Measurements from ENCODE around the gene SRGAP1. TPM values are rescaled to one million over a fixed set of nuclear protein-coding genes. Genes with fewer than 3 reads are reported as not detected.

SRGAP1 gene
- total and polyA plus RNA-seq, 2 of the 4 experiments (the other 2 are of a cell fraction), result 10.0 to 10.2 TPM

DNA sequence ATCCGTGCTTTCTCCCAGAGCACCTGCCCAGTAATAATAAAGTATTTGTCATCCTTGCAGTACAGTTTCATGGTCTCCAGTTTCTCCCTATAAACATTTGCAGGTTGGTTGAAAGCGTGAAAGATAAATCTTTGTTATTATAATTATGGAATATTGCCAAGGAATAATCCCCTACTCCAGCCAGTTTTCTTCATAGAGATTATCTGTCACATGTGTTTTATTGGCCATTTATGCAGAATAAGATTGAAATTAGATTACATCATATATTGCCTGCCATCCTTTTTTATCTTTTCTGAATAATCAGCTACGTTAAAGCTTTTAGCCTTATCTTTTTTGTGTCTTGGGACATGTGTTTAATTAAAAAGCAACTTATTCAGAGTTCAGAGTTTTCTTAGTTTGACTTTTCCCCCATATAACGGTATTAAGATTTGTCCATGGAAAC lies 209.6 kb downstream of the SRGAP1 start:
- in situ Hi-C loops (cut with MboI; ENCODE audit: low sequenced_read_pairs), result no loop called here
- no peak overlapping the region for H3K4ac ChIP-seq (ENCODE audit: low read depth, low read length)

More for the DNA sequence above, 209.6 kb downstream of the SRGAP1 start:
- Histone ChIP-seq H3K36me3 (ENCODE audit: control insufficient read depth, insufficient read depth, low read length) (peaks cover 18% of the 10 kb centered on the region), H4K20me1 (ENCODE audit: insufficient read depth, low read length) (no peaks in the 10 kb centered on the region), H3K23ac (ENCODE audit: low read depth, low read length) (no peak overlapping the region), H3K4me1 (ENCODE audit: control insufficient read depth, insufficient read depth, low read length) (no peaks in the 10 kb centered on the region; the same call in 1 of the 2 replicates), H2BK20ac (ENCODE audit: low read depth, low read length) (no peak overlapping the region), H3K9me3 (ENCODE audit: control insufficient read depth, insufficient read depth, low read length) (no peaks in the 10 kb centered on the region; the same call in 1 of the 2 replicates), H2BK15ac (ENCODE audit: low read depth, low read length) (no peak overlapping the region), H3K4me3 (ENCODE audit: insufficient read depth, low read depth, low read length) (no peak overlapping the region), H2BK5ac (ENCODE audit: low read depth, low read length, poor library complexity, severe bottlenecking) (no peak overlapping the region), H4K91ac (ENCODE audit: insufficient read depth, low read depth, low read length) (no peak overlapping the region), H3K56ac (ENCODE audit: extremely low read depth, insufficient read depth, low read length) (no peak overlapping the region), H4K5ac (ENCODE audit: low read depth, low read length) (no peak overlapping the region), H3K18ac (ENCODE audit: low read depth, low read length) (no peak overlapping the region), H3K27ac (ENCODE audit: insufficient read depth, low read length) (no peak overlapping the region), H3K14ac (replicated peaks; ENCODE audit: low read depth, low read length) (no peak overlapping the region), H3K4me2 (ENCODE audit: low read depth, low read length) (no peak overlapping the region), H2AK9ac (replicated peaks; ENCODE audit: low read depth, low read length, poor library complexity) (no peak overlapping the region), H3K9me1 (ENCODE audit: insufficient read depth, low read length) (peaks cover 3% of the 10 kb centered on the region; the same call in 1 of the 2 replicates), H3K79me1 (ENCODE audit: low read depth in 1 of 2, low read length in 2 of 2) (peaks cover 26 to 48% of the 10 kb centered on the region in 2 experiments), H2BK120ac (ENCODE audit: low read depth, low read length) (no peak overlapping the region), H2AK5ac (ENCODE audit: low read depth, low read length) (no peak overlapping the region), H3K27me3 (ENCODE audit: control insufficient read depth, insufficient read depth, low read length) (no peaks in the 10 kb centered on the region), H3K9ac (ENCODE audit: low read depth, low read length) (no peak overlapping the region), H4K8ac (ENCODE audit: low read depth in 2 of 2, low read length in 2 of 2) (no peak overlapping the region), H2AFZ (replicated peaks; ENCODE audit: low read length, poor library complexity) (no peak overlapping the region)
- TF ChIP-seq RAD21 (IDR thresholded peaks at IDR 0.05; ENCODE audit: low read length) (no peak), FOS (IDR thresholded peaks at IDR 0.05; ENCODE audit: low read depth, low read length) (no peak), SMC3 (IDR thresholded peaks at IDR 0.05; ENCODE audit: low read depth, low read length) (no peak), POLR2A (IDR thresholded peaks at IDR 0.05; ENCODE audit: low read depth, low read length) (no peak), MXI1 (IDR thresholded peaks at IDR 0.05; ENCODE audit: borderline replicate concordance, low read depth, low read length) (no peak), MAZ (IDR thresholded peaks at IDR 0.05; ENCODE audit: borderline replicate concordance, low read depth, low read length) (no peak), CHD1 (IDR thresholded peaks at IDR 0.05; ENCODE audit: low read depth, low read length) (no peak), RCOR1 (IDR thresholded peaks at IDR 0.05; ENCODE audit: insufficient replicate concordance, low read length) (no peak)
- TF ChIP-seq, protein P1, sequence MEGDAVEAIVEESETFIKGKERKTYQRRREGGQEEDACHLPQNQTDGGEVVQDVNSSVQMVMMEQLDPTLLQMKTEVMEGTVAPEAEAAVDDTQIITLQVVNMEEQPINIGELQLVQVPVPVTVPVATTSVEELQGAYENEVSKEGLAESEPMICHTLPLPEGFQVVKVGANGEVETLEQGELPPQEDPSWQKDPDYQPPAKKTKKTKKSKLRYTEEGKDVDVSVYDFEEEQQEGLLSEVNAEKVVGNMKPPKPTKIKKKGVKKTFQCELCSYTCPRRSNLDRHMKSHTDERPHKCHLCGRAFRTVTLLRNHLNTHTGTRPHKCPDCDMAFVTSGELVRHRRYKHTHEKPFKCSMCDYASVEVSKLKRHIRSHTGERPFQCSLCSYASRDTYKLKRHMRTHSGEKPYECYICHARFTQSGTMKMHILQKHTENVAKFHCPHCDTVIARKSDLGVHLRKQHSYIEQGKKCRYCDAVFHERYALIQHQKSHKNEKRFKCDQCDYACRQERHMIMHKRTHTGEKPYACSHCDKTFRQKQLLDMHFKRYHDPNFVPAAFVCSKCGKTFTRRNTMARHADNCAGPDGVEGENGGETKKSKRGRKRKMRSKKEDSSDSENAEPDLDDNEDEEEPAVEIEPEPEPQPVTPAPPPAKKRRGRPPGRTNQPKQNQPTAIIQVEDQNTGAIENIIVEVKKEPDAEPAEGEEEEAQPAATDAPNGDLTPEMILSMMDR (conservative IDR thresholded peaks at IDR 0.05; ENCODE audit: low read depth, low read length), result no peak
- ChIA-PET POLR2A (ENCODE audit: unreplicated experiment) (no interaction called here), CTCF (no interaction called here)
- ATAC-seq (ENCODE audit: low read depth) (no peak), DNase-seq (no peak)
- intact Hi-C loops (cut with micrococcal nuclease), result no loop called here
- dilution Hi-C loops (cut with HindIII; ENCODE audit: low sequenced_read_pairs, unreplicated experiment), result no loop called here
- BruUV-seq (replicated peaks), result no TSS peak
- WGBS, 2 experiments (ENCODE audit: extremely low coverage in 2 of 2, insufficient read length in 1 of 2), result no CpG with 5 or more reads among the region's 4 CpGs
